AG09309 (cell line): Measurements from ENCODE around the gene NR5A1.

Source experiments
- DNase-seq: peaks from one replicate; pipeline ENCODE4 v3.0.0-alpha.2; 2010; ENCODE audit warnings: low read depth
- H3K4me3 ChIP-seq: 2 replicates; pipeline ENCODE4 v1.5.1; 2011; ENCODE audit warnings: mild to moderate bottlenecking, low read depth, low read length, moderate library complexity; ENCODE audit not compliant: control insufficient read depth
- TF ChIP-seq, protein P1 (sequence below): IDR thresholded peaks from 2 replicates; pipeline ENCODE4 v1.5.1; 2011; ENCODE audit warnings: mild to moderate bottlenecking, low read depth, low read length, inconsistent platforms; ENCODE audit not compliant: insufficient read depth, control insufficient read depth; ENCODE audit errors: missing control alignments

Gene NR5A1

GRCh38 chr9:124457887-124458431, 49.2 kb downstream of the NR5A1 start:
- DNase-seq, result no peak

GRCh38 chr9:124457079-124457886, 49.9 kb downstream of the NR5A1 start:
- no peak for DNase-seq
- TF ChIP-seq, protein P1, sequence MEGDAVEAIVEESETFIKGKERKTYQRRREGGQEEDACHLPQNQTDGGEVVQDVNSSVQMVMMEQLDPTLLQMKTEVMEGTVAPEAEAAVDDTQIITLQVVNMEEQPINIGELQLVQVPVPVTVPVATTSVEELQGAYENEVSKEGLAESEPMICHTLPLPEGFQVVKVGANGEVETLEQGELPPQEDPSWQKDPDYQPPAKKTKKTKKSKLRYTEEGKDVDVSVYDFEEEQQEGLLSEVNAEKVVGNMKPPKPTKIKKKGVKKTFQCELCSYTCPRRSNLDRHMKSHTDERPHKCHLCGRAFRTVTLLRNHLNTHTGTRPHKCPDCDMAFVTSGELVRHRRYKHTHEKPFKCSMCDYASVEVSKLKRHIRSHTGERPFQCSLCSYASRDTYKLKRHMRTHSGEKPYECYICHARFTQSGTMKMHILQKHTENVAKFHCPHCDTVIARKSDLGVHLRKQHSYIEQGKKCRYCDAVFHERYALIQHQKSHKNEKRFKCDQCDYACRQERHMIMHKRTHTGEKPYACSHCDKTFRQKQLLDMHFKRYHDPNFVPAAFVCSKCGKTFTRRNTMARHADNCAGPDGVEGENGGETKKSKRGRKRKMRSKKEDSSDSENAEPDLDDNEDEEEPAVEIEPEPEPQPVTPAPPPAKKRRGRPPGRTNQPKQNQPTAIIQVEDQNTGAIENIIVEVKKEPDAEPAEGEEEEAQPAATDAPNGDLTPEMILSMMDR, result no peak
- H3K4me3 ChIP-seq, result no peak overlapping the region

More at GRCh38 chr9:124457887-124458431, 49.2 kb downstream of the NR5A1 start:
- no peak overlapping the region for H3K4me3 ChIP-seq
- TF ChIP-seq, protein P1, result no peak

GRCh38 chr9:124456341-124457078, 50.7 kb downstream of the NR5A1 start:
- DNase-seq, result no peak
- no peak overlapping the region for H3K4me3 ChIP-seq
- TF ChIP-seq, protein P1, result no peak

GRCh38 chr9:124455820-124456219, 51.4 kb downstream of the NR5A1 start:
- no peak overlapping the region for H3K4me3 ChIP-seq
- TF ChIP-seq, protein P1, result no peak
- no peak for DNase-seq

GRCh38 chr9:124454791-124455443, 52.3 kb downstream of the NR5A1 start:
- H3K4me3 ChIP-seq, result no peak overlapping the region
- DNase-seq, result no peak
- TF ChIP-seq, protein P1, result no peak

- H3K4me3 ChIP-seq, result no peak overlapping the region
- TF ChIP-seq, protein P1, result no peak
- no peak for DNase-seq
These were observed 52.9 kb downstream of the NR5A1 start for GRCh38 chr9:124454296-124454695.
